HUDEP-2 (cell line): ENCODE data around the gene HOXB13.

Experiments used
- DNase-seq, 76 experiments: peaks; one replicate each; lab custom pipeline; 2025; ENCODE audit not compliant: unreplicated experiment in 76 of 76; lab: John Stamatoyannopoulos, UW

HOXB13 gene

GRCh38 chr17:48748718-48749566, 20.4 kb upstream of the HOXB13 start:
- DNase-seq, result no peak

GRCh38 chr17:48747445-48748363, 19.2 kb upstream of the HOXB13 start:
- DNase-seq, result no peak

- no peak for DNase-seq
Measured at GRCh38 chr17:48746916-48747444, 18.4 kb upstream of the HOXB13 start.

GRCh38 chr17:48745381-48746275, 17.1 kb upstream of the HOXB13 start:
- DNase-seq, result no peak

- no peak for DNase-seq
Measured at GRCh38 chr17:48740537-48740936, 12.0 kb upstream of the HOXB13 start.

- no peak for DNase-seq
Measured at GRCh38 chr17:48738803-48739526, 10.4 kb upstream of the HOXB13 start.

- no peak for DNase-seq
Measured at GRCh38 chr17:48738424-48738802, 9.9 kb upstream of the HOXB13 start.

- DNase-seq, result no peak
Measured at GRCh38 chr17:48737330-48738043, 8.9 kb upstream of the HOXB13 start.

GRCh38 chr17:48735062-48735351, 6.5 kb upstream of the HOXB13 start:
- no peak for DNase-seq

- no peak for DNase-seq
Measured at GRCh38 chr17:48734333-48735061, 5.9 kb upstream of the HOXB13 start.

- DNase-seq, result no peak
Measured at GRCh38 chr17:48733632-48734328, 5.2 kb upstream of the HOXB13 start.

GRCh38 chr17:48732688-48733629, 4.4 kb upstream of the HOXB13 start:
- DNase-seq, result no peak

- DNase-seq, result no peak
Measured at GRCh38 chr17:48731355-48731754, 2.8 kb upstream of the HOXB13 start.

- no peak for DNase-seq
Measured at GRCh38 chr17:48730240-48730550, 1.6 kb upstream of the HOXB13 start.

GRCh38 chr17:48729335-48730239, 1.0 kb upstream of the HOXB13 start:
- DNase-seq, result no peak
